Testis (tissue), 2 donors: ENCODE results near the gene ANKRD13D.

ENCODE experiments used
- CTCF ChIP-seq, 3 experiments: fragments of 450-650 bp in 2 of 3; fragments of 200-600 bp in 1 of 3; sonication (generic) in 1 of 3; IDR thresholded peaks; one replicate each; pipeline ENCODE4 v1.5.1; 2016 to 2019; ENCODE audit warnings: antibody characterized with exemption in 3 of 3, mild to moderate bottlenecking in 2 of 3, moderate library complexity in 1 of 3
- POLR2A ChIP-seq: fragments of 450-650 bp; IDR thresholded peaks from one replicate; pipeline ENCODE4 v1.6.1; 2017; ENCODE audit warnings: antibody characterized with exemption, mild to moderate bottlenecking, moderate library complexity

GRCh38 chr11:67347964-67348749 lies 59.1 kb downstream of the ANKRD13D start:
- no peak for TF ChIP-seq CTCF (IDR thresholded peaks at IDR 0.05)
- TF ChIP-seq POLR2A, result no peak
